HepG2 (cell line): ENCODE data around the gene PHLPP2. TPM values are rescaled to one million over a fixed set of nuclear protein-coding genes. Genes with fewer than 3 reads are reported as not detected.

ENCODE experiments used
- ATAC-seq: fragments of 200-7000 bp; cut with Tn5 transposase; 3 replicates; pipeline ENCODE4 v1.9.1; 2020; ENCODE audit warnings: mild to moderate bottlenecking, moderate library complexity
- BruUV-seq: library from RNA; stranded (reverse); fragments of 400-500 nt; replicated peaks from 2 replicates; lab custom pipeline; 2021; lab: Mats Ljungman, UMichigan
- CTCF ChIA-PET: fragments of 300-600 bp; formaldehyde crosslinking; extraction: SDS; loops from one replicate; lab custom pipeline; 2021; ENCODE audit warnings: low total read pairs, inconsistent platforms, low intra/inter-chr PET ratio; lab: Yijun Ruan, JAX
- POLR2A ChIA-PET: fragments of 350-600 bp; sonication (Branson Sonifier 250); formaldehyde crosslinking; loops from one replicate; lab custom pipeline; 2020; ENCODE audit warnings: antibody characterized with exemption, inconsistent platforms; lab: Yijun Ruan, JAX
- DNase-seq: peaks from one replicate; pipeline ENCODE4 v3.0.0-alpha.2; 2015; ENCODE audit warnings: low spot score
- FAIRE-seq: peaks from 3 replicates; lab custom pipeline; 2011; peaks lifted over from hg19 to GRCh38; lab: Jason Lieb, UNC
- H2AFZ ChIP-seq: one replicate; pipeline ENCODE4 v1.6.1; 2011; ENCODE audit warnings: low read length, inconsistent platforms
- H3K27ac ChIP-seq: fragments of 300-600 bp; 3 replicates; pipeline ENCODE4 v1.8.0; 2011; ENCODE audit warnings: mixed run types, mild to moderate bottlenecking, mixed read lengths, low read length, inconsistent platforms; ENCODE audit not compliant: insufficient read depth; ENCODE audit errors: extremely low read length
- H3K27me3 ChIP-seq, 2 experiments: fragments of 200-600 bp in 1 of 2; 2 replicates in 1 of 2; 3 replicates in 1 of 2; pipeline versions ENCODE4 v1.6.0 to v1.8.0; 2011; ENCODE audit warnings: low read length in 2 of 2, mild to moderate bottlenecking in 2 of 2, moderate library complexity in 2 of 2, inconsistent platforms in 1 of 2; ENCODE audit not compliant: insufficient read depth in 2 of 2, control insufficient read depth in 1 of 2
- H3K36me3 ChIP-seq, 2 experiments: fragments of 200-600 bp in 1 of 2; replicated peaks in 1 of 2; 2 replicates in 1 of 2; 3 replicates in 1 of 2; pipeline versions ENCODE4 v1.5.1 to v1.8.0; 2011; ENCODE audit warnings: low read length in 2 of 2, inconsistent platforms in 1 of 2; ENCODE audit not compliant: insufficient read depth in 2 of 2, control insufficient read depth in 1 of 2
- H3K4me1 ChIP-seq: 2 replicates; pipeline ENCODE4 v1.5.1; 2012; ENCODE audit warnings: low read length, inconsistent platforms; ENCODE audit not compliant: insufficient read depth
- H3K4me2 ChIP-seq: 2 replicates; pipeline ENCODE4 v1.6.0; 2011; ENCODE audit warnings: low read depth, low read length, inconsistent platforms
- H3K4me3 ChIP-seq, 3 experiments: fragments of 200-600 bp in 1 of 3; sonication (generic), shearing (Covaris generic) in 1 of 3; replicated peaks in 1 of 3; 2 replicates each; pipeline ENCODE4 v1.5.1; 2011 to 2016; ENCODE audit warnings: low read length in 3 of 3, inconsistent platforms in 2 of 3, low read depth in 2 of 3, mild to moderate bottlenecking in 2 of 3, control low read depth in 1 of 3, mixed read lengths in 1 of 3; ENCODE audit not compliant: insufficient read depth in 1 of 3
- H3K79me2 ChIP-seq: one replicate; pipeline ENCODE4 v1.6.1; 2011; ENCODE audit warnings: low read length, inconsistent platforms; ENCODE audit not compliant: insufficient read depth
- H3K9ac ChIP-seq: 2 replicates; pipeline ENCODE4 v1.6.0; 2011; ENCODE audit warnings: mild to moderate bottlenecking, low read depth, low read length, inconsistent platforms; ENCODE audit not compliant: insufficient read depth
- H3K9me3 ChIP-seq: 2 replicates; pipeline ENCODE4 v1.5.1; 2012; ENCODE audit warnings: mild to moderate bottlenecking, low read length
- H4K20me1 ChIP-seq: 2 replicates; pipeline ENCODE4 v1.6.0; 2011; ENCODE audit warnings: inconsistent platforms, mild to moderate bottlenecking, low read length, moderate library complexity; ENCODE audit not compliant: insufficient read depth
- ATRX ChIP-seq: sonication (generic); formaldehyde crosslinking; IDR thresholded peaks from 2 replicates; pipeline ENCODE4 v1.4.0; 2020; ENCODE audit warnings: missing genetic modification reagents, borderline replicate concordance
- ELF4 ChIP-seq: sonication (generic); formaldehyde crosslinking; IDR thresholded peaks from 2 replicates; pipeline ENCODE4 v1.5.0; 2020; ENCODE audit warnings: missing genetic modification reagents, mild to moderate bottlenecking, moderate library complexity, borderline replicate concordance
- HMGA1 ChIP-seq: sonication (generic); formaldehyde crosslinking; conservative IDR thresholded peaks from 2 replicates; pipeline ENCODE4 v1.4.0; 2020; ENCODE audit warnings: missing genetic modification reagents
- PCBP1 ChIP-seq: fragments of 200-400 bp; formaldehyde crosslinking; IDR thresholded peaks from 2 replicates; pipeline ENCODE4 v1.6.1; 2017; ENCODE audit warnings: mild to moderate bottlenecking, low read depth, low read length, borderline replicate concordance
- ZC3H4 ChIP-seq: sonication (generic); formaldehyde crosslinking; IDR thresholded peaks from 2 replicates; pipeline ENCODE4 v1.4.0; 2020; ENCODE audit warnings: missing genetic modification reagents, borderline replicate concordance
- ZNF296 ChIP-seq: sonication (generic); formaldehyde crosslinking; conservative IDR thresholded peaks from 2 replicates; pipeline ENCODE4 v1.5.0; 2020; ENCODE audit warnings: mild to moderate bottlenecking, missing genetic modification reagents
- ZNF674 ChIP-seq: sonication (generic); formaldehyde crosslinking; IDR thresholded peaks from 2 replicates; pipeline ENCODE4 v1.5.0; 2020; ENCODE audit warnings: low read depth, mild to moderate bottlenecking, missing genetic modification reagents
- ZNF766 ChIP-seq: sonication (generic); formaldehyde crosslinking; IDR thresholded peaks from 2 replicates; pipeline ENCODE4 v1.5.0; 2020; ENCODE audit warnings: missing genetic modification reagents, borderline replicate concordance
- ZNF816 ChIP-seq: sonication (generic); formaldehyde crosslinking; IDR thresholded peaks from 2 replicates; pipeline ENCODE4 v1.8.0; 2022; ENCODE audit warnings: missing genetic modification reagents, mild to moderate bottlenecking, borderline replicate concordance
- WGBS: methylation state at CpG from one replicate; pipeline ENCODE4 v1.1.6; 2017; ENCODE audit warnings: low lambda C conversion rate; 5-methylcytosine and 5-hydroxymethylcytosine counted together
- in situ Hi-C: cut with HindIII; loops from 2 replicates; pipeline ENCODE4 v1.10.0; 2017; ENCODE audit warnings: low pct_unique_long_range_greater_than_20kb; ENCODE audit not compliant: extremely low pct_ligation_motif_present
- intact Hi-C: fragments of 100-400 bp; cut with micrococcal nuclease; formaldehyde crosslinking; loops from one replicate; pipeline ENCODE4 v1.10.0; 2022; ENCODE audit not compliant: unreplicated experiment
- polyA plus RNA-seq, 8 experiments: library from polyadenylated mRNA; depleted of rRNA in 3 of 8; stranded (reverse) in 7 of 8; unstranded in 1 of 8; fragments of >200 nt; fragmentation: Illumina TruSeq in 4 of 8; extraction: Trizol in 4 of 8; gene quantifications; 2 replicates each; pipeline versions ENCODE4 v1.2.1 to v1.2.3, GENCODE V29; 2011 to 2016; ENCODE audit warnings: low read depth in 4 of 8, missing spikeins in 1 of 8, mixed read lengths in 1 of 8; ENCODE audit not compliant: insufficient read depth in 1 of 8
- total RNA-seq, 5 experiments: library from RNA; depleted of rRNA; stranded (reverse); fragments of >200 nt; fragmentation: Illumina TruSeq; extraction: Trizol; gene quantifications; 2 replicates each; pipeline ENCODE4 v1.2.3, GENCODE V29; 2016; ENCODE audit warnings: low read depth in 1 of 5
- TF ChIP-seq, protein P1 (sequence below): sonication (generic); formaldehyde crosslinking; IDR thresholded peaks from 2 replicates; pipeline ENCODE4 v1.4.0; 2020; ENCODE audit warnings: missing genetic modification reagents, borderline replicate concordance

PHLPP2 gene
- total and polyA plus RNA-seq, 2 of the 13 experiments (the other 11 are each of a cell fraction or from before 2014, with no cell fraction given), result 8.9 TPM

DNA sequence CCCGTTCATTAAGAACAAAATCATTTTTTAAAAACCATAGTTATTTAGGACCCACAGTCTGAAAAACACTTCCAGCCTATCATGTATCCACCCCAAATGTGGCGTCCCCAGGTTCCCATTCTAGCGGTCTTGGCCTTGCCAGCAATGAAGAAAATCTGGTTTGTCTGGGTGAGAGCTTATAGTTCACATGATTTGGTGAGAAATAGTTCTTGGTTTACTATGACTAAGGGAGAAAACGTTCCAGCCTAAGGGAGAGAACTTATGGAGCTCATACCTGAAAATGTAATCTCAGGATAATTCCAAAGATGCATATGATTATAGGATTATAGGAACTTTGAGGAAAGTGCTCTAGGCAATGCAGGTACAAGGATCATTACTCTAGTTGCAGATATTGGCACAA, 93.7 kb downstream of the PHLPP2 start:
- Histone ChIP-seq H3K27ac (no peak overlapping the region), H3K9ac (no peak overlapping the region), H2AFZ (no peak overlapping the region), H3K79me2 (no peaks in the 10 kb centered on the region), H3K27me3 (no peaks in the 10 kb centered on the region; a peak in 1 of 5 replicates), H3K4me1 (peaks cover 21% of the 10 kb centered on the region), H4K20me1 (no peaks in the 10 kb centered on the region), H3K4me3 (no peak overlapping the region), H3K36me3 (no peaks in the 10 kb centered on the region; a peak in 2 of 5 replicates), H3K4me2 (no peak overlapping the region), H3K9me3 (no peaks in the 10 kb centered on the region)
- DNase-seq, result no peak
- no peak for FAIRE-seq
- POLR2A ChIA-PET, result no interaction called here
- intact Hi-C loops (no loop called here), in situ Hi-C loops (no loop called here)
- ATAC-seq, result no peak
- CTCF ChIA-PET, result no interaction called here
- TF ChIP-seq ATRX (CRISPR knock-in tag) (no peak), ZNF816 (no peak), ZNF296 (CRISPR knock-in tag) (no peak), ZNF766 (CRISPR knock-in tag) (no peak), ELF4 (no peak), ZC3H4 (CRISPR knock-in tag) (no peak), PCBP1 (no peak), HMGA1 (CRISPR knock-in tag) (no peak), ZNF674 (CRISPR knock-in tag) (no peak)
- TF ChIP-seq, protein P1, sequence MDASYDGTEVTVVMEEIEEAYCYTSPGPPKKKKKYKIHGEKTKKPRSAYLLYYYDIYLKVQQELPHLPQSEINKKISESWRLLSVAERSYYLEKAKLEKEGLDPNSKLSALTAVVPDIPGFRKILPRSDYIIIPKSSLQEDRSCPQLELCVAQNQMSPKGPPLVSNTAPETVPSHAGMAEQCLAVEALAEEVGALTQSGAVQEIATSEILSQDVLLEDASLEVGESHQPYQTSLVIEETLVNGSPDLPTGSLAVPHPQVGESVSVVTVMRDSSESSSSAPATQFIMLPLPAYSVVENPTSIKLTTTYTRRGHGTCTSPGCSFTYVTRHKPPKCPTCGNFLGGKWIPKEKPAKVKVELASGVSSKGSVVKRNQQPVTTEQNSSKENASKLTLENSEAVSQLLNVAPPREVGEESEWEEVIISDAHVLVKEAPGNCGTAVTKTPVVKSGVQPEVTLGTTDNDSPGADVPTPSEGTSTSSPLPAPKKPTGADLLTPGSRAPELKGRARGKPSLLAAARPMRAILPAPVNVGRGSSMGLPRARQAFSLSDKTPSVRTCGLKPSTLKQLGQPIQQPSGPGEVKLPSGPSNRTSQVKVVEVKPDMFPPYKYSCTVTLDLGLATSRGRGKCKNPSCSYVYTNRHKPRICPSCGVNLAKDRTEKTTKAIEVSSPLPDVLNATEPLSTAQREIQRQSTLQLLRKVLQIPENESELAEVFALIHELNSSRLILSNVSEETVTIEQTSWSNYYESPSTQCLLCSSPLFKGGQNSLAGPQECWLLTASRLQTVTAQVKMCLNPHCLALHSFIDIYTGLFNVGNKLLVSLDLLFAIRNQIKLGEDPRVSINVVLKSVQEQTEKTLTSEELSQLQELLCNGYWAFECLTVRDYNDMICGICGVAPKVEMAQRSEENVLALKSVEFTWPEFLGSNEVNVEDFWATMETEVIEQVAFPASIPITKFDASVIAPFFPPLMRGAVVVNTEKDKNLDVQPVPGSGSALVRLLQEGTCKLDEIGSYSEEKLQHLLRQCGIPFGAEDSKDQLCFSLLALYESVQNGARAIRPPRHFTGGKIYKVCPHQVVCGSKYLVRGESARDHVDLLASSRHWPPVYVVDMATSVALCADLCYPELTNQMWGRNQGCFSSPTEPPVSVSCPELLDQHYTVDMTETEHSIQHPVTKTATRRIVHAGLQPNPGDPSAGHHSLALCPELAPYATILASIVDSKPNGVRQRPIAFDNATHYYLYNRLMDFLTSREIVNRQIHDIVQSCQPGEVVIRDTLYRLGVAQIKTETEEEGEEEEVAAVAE (CRISPR knock-in tag), result no peak
- 93% methylated on average over 4 of the region's 4 CpGs for WGBS
- no TSS peak for BruUV-seq
